Neuronal stem cell (in vitro differentiated cells): ENCODE results near the gene CLCA1.

Source experiments
- DNase-seq: peaks from one replicate; pipeline ENCODE4 v3.0.0-alpha.2; 2013; ENCODE audit warnings: low spot score
- H2AFZ ChIP-seq: one replicate; pipeline ENCODE4 v1.6.1; 2013; ENCODE audit warnings: mild to moderate bottlenecking, low read length, inconsistent platforms
- H2AK5ac ChIP-seq: 2 replicates; pipeline ENCODE4 v1.6.1; 2013; ENCODE audit warnings: low read depth, mild to moderate bottlenecking, inconsistent platforms, low read length, moderate library complexity, mixed read lengths
- H2BK120ac ChIP-seq: 2 replicates; pipeline ENCODE4 v1.6.1; 2013; ENCODE audit warnings: low read depth, mild to moderate bottlenecking, inconsistent platforms, low read length, moderate library complexity, mixed read lengths
- H2BK12ac ChIP-seq: one replicate; pipeline ENCODE4 v1.6.1; 2013; ENCODE audit warnings: low read length, inconsistent platforms
- H2BK15ac ChIP-seq: 2 replicates; pipeline ENCODE4 v1.6.1; 2013; ENCODE audit warnings: mild to moderate bottlenecking, low read length, inconsistent platforms, mixed read lengths
- H2BK5ac ChIP-seq: one replicate; pipeline ENCODE4 v1.6.1; 2013; ENCODE audit warnings: inconsistent platforms, mild to moderate bottlenecking, low read length, moderate library complexity
- H3K14ac ChIP-seq: one replicate; pipeline ENCODE4 v1.6.1; 2013; ENCODE audit warnings: low read length, inconsistent platforms
- H3K18ac ChIP-seq: 2 replicates; pipeline ENCODE4 v1.6.1; 2013; ENCODE audit warnings: low read length, inconsistent platforms
- H3K23ac ChIP-seq: 2 replicates; pipeline ENCODE4 v1.6.1; 2013; ENCODE audit warnings: low read depth, mild to moderate bottlenecking, mixed read lengths, low read length, inconsistent platforms; ENCODE audit not compliant: poor library complexity
- H3K27ac ChIP-seq: replicated peaks from 3 replicates; pipeline ENCODE4 v1.5.1; 2013; ENCODE audit warnings: low read length, inconsistent platforms
- H3K27me3 ChIP-seq, 3 experiments: 2 replicates each; pipeline ENCODE4 v1.6.1; 2013; ENCODE audit warnings: low read length in 3 of 3, mild to moderate bottlenecking in 2 of 3, inconsistent platforms in 1 of 3, low read depth in 1 of 3, mixed read lengths in 1 of 3, moderate library complexity in 1 of 3; ENCODE audit not compliant: control insufficient read depth in 3 of 3, insufficient read depth in 3 of 3
- H3K36me3 ChIP-seq, 2 donors: replicated peaks in 1 of 2; 2 replicates each; pipeline ENCODE4 v1.6.1; 2013; ENCODE audit warnings: low read length in 2 of 2; ENCODE audit not compliant: control insufficient read depth in 2 of 2, insufficient read depth in 2 of 2
- H3K4ac ChIP-seq: 2 replicates; pipeline ENCODE4 v1.6.1; 2013; ENCODE audit warnings: inconsistent platforms, mild to moderate bottlenecking, low read length, moderate library complexity
- H3K4me1 ChIP-seq, 2 donors: 1 replicate in 1 of 2; 2 replicates in 1 of 2; pipeline ENCODE4 v1.6.1; 2013; ENCODE audit warnings: low read length in 2 of 2, low read depth in 1 of 2; ENCODE audit not compliant: control insufficient read depth in 2 of 2, insufficient read depth in 1 of 2
- H3K4me2 ChIP-seq: one replicate; pipeline ENCODE4 v1.6.1; 2013; ENCODE audit warnings: mild to moderate bottlenecking, low read length, inconsistent platforms; ENCODE audit not compliant: insufficient read depth, poor library complexity, severe bottlenecking
- H3K4me3 ChIP-seq, 2 donors: 2 replicates each; pipeline ENCODE4 v1.5.1; 2013; ENCODE audit warnings: low read length in 2 of 2, mild to moderate bottlenecking in 2 of 2, inconsistent platforms in 1 of 2, moderate library complexity in 1 of 2
- H3K79me1 ChIP-seq: one replicate; pipeline ENCODE4 v1.6.1; 2013; ENCODE audit warnings: low read depth, mild to moderate bottlenecking, inconsistent platforms, low read length, moderate library complexity
- H3K9ac ChIP-seq: one replicate; pipeline ENCODE4 v1.6.1; 2013; ENCODE audit warnings: mild to moderate bottlenecking, low read depth, low read length, inconsistent platforms; ENCODE audit not compliant: poor library complexity
- H3K9me3 ChIP-seq, 2 donors: replicated peaks in 1 of 2; 2 replicates each; pipeline versions ENCODE3 to v1.6.1; 2013; ENCODE audit warnings: low read length in 2 of 2, mild to moderate bottlenecking in 2 of 2, inconsistent platforms in 1 of 2, low read depth in 1 of 2, mixed read lengths in 1 of 2, moderate library complexity in 1 of 2; ENCODE audit not compliant: control insufficient read depth in 2 of 2, insufficient read depth in 1 of 2
- H4K8ac ChIP-seq: one replicate; pipeline ENCODE4 v1.6.1; 2013; ENCODE audit warnings: low read depth, mild to moderate bottlenecking, inconsistent platforms, low read length, moderate library complexity
- H4K91ac ChIP-seq: one replicate; pipeline ENCODE4 v1.6.1; 2013; ENCODE audit warnings: low read length, low read depth, mild to moderate bottlenecking, inconsistent platforms; ENCODE audit not compliant: poor library complexity
- WGBS, 2 donors: extraction: QIAGEN DNeasy Blood & Tissue Kit; methylation state at CpG; one replicate each; pipeline ENCODE4 v1.1.7; 2013; ENCODE audit warnings: missing lambda C conversion rate in 2 of 2, mixed read lengths in 1 of 2; ENCODE audit not compliant: insufficient read length in 2 of 2, insufficient replicate concordance in 1 of 2; ENCODE audit errors: extremely low coverage in 2 of 2; 5-methylcytosine and 5-hydroxymethylcytosine counted together

CLCA1 gene

DNA sequence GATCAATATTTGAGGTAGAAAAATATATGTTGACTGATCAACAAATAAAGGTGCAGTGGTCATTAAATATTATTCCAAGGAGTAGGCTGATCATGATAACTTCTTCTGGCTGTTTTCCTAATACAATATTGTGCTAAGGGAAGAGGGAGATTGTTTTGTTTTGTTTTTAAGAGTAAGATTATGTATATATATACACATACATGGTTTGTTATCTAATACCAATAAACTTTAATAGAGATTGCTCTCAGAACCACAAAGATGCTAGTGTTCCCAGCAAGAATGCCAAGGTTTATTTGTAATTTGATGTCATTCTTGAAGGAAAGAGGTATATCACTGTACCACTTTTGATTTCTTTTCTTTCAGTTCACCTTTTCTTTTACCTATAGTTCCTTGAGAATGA is 34.7 kb upstream of the CLCA1 start:
- no peak overlapping the region for H2AFZ ChIP-seq
- no peak overlapping the region for H2BK15ac ChIP-seq
- no peak overlapping the region for H4K91ac ChIP-seq
- no peak overlapping the region for H3K27ac ChIP-seq
- no peak overlapping the region for H3K14ac ChIP-seq
- H3K4me1 ChIP-seq: no peaks in the 10 kb centered on the region
- H2AK5ac ChIP-seq: no peak overlapping the region
- H4K8ac ChIP-seq: no peak overlapping the region
- H3K18ac ChIP-seq: no peak overlapping the region
- H3K27me3 ChIP-seq: no peaks in the 10 kb centered on the region
- no peak for DNase-seq
- no peak overlapping the region for H3K4me2 ChIP-seq
- no peaks in the 10 kb centered on the region for H3K36me3 ChIP-seq
- H2BK5ac ChIP-seq: no peak overlapping the region
- H3K9ac ChIP-seq: no peak overlapping the region
- no peak overlapping the region for H3K23ac ChIP-seq
- H3K4ac ChIP-seq: no peak overlapping the region
- no peaks in the 10 kb centered on the region for H3K79me1 ChIP-seq
- H2BK120ac ChIP-seq: no peak overlapping the region
- H3K9me3 ChIP-seq: no peaks in the 10 kb centered on the region
- H3K4me3 ChIP-seq: no peak overlapping the region
- H2BK12ac ChIP-seq: no peak overlapping the region

DNA sequence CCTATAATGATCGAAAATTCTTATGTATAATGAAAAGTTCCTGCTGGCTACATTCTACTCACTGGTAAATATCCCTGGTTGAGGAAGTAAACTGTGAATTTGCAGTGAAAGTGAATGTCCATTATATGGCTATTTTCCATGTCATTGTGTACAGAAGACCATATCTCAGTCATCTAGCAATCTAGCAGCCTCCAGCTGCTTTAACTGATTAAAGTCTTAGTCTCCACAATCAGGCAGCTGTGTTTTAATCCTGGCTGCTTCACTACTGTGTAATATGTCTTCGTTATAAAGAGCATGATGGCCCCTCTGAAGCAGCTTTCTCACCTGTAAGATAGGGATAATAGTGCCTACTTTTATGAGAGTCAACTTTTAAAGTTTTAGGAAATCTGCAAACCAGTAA is 33.4 kb upstream of the CLCA1 start:
- Histone ChIP-seq H3K4me2 (no peak overlapping the region), H2BK12ac (no peak overlapping the region), H3K4ac (no peak overlapping the region), H3K23ac (no peak overlapping the region), H2AK5ac (no peak overlapping the region), H2BK120ac (no peak overlapping the region), H3K27me3 (no peaks in the 10 kb centered on the region), H3K9ac (no peak overlapping the region), H3K27ac (no peak overlapping the region), H4K8ac (no peak overlapping the region), H3K9me3 (no peaks in the 10 kb centered on the region), H2BK5ac (no peak overlapping the region), H3K4me3 (no peak overlapping the region), H2AFZ (no peak overlapping the region), H3K14ac (no peak overlapping the region), H3K36me3 (no peaks in the 10 kb centered on the region), H2BK15ac (no peak overlapping the region), H3K18ac (no peak overlapping the region), H3K79me1 (no peaks in the 10 kb centered on the region), H4K91ac (no peak overlapping the region), H3K4me1 (no peaks in the 10 kb centered on the region)
- no peak for DNase-seq
- WGBS, 2 donors: no CpG with 5 or more reads among the region's 2 CpGs

DNA sequence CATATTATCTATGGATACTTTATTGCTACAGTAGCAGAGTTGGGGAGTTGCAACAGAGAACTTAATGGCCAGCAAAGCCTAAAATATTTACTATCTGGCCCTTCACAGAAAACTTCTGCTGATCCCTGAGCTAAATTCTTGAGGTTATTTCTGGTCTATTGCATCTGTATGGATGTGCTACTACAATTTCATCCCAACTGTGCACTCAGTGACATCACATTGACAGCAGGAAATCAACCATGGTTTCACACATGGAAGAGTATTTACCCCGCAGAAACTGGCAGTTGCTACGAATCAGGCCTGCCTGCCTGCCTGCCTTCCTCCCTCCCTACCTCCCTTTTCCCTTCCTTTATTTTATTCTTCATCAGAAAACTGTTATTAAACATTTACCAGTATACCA is 32.7 kb upstream of the CLCA1 start:
- Histone ChIP-seq H2BK120ac (no peak overlapping the region), H3K14ac (no peak overlapping the region), H3K27me3 (no peaks in the 10 kb centered on the region), H2BK15ac (no peak overlapping the region), H2BK5ac (no peak overlapping the region), H3K23ac (no peak overlapping the region), H3K18ac (no peak overlapping the region), H2AK5ac (no peak overlapping the region), H3K9ac (no peak overlapping the region), H3K27ac (no peak overlapping the region), H4K91ac (no peak overlapping the region), H3K4me2 (no peak overlapping the region), H3K4me1 (no peaks in the 10 kb centered on the region), H3K4ac (no peak overlapping the region), H3K9me3 (no peaks in the 10 kb centered on the region), H3K79me1 (no peaks in the 10 kb centered on the region), H2AFZ (no peak overlapping the region), H3K36me3 (no peaks in the 10 kb centered on the region), H3K4me3 (no peak overlapping the region), H2BK12ac (no peak overlapping the region), H4K8ac (no peak overlapping the region)
- WGBS, 2 donors: no CpG with 5 or more reads among the region's 2 CpGs
- no peak for DNase-seq

DNA sequence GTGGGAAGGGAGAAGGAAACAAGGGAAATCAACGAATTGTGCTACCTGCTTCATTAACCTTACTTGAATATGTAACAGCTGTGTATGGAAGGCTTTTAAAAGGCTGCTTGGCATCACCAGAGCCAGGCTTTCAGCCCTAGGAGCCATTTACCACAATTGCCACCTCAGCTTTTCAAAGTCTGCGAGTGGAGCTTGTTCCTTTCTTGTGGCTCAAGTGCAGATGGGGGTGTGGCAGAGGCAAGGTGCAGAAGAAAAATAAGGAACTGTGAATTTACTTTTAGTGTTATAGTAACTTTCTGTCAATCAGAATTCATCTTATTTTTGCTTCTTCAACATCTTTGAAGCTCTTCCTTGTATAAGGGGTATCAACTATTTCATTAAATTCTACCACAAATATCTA is 27.1 kb upstream of the CLCA1 start:
- Histone ChIP-seq H2AK5ac (no peak overlapping the region), H2BK120ac (no peak overlapping the region), H4K91ac (no peak overlapping the region), H3K4me3 (no peak overlapping the region), H2BK15ac (no peak overlapping the region), H3K27me3 (no peaks in the 10 kb centered on the region), H3K4ac (no peak overlapping the region), H3K4me2 (no peak overlapping the region), H2BK5ac (no peak overlapping the region), H3K79me1 (no peaks in the 10 kb centered on the region), H3K18ac (no peak overlapping the region), H3K23ac (no peak overlapping the region), H2AFZ (no peak overlapping the region), H3K36me3 (no peaks in the 10 kb centered on the region), H2BK12ac (no peak overlapping the region), H3K9me3 (no peaks in the 10 kb centered on the region), H4K8ac (no peak overlapping the region), H3K14ac (no peak overlapping the region), H3K4me1 (no peaks in the 10 kb centered on the region), H3K9ac (no peak overlapping the region), H3K27ac (no peak overlapping the region)
- no peak for DNase-seq
- no CpG with 5 or more reads among the region's 2 CpGs for WGBS, 2 donors
